RWPE2 (cell line): ENCODE data around the gene SSTR3.

Source experiments
- ATAC-seq: fragments of 200-7000 bp; cut with Tn5 transposase; 3 replicates; pipeline ENCODE4 v1.9.1; 2021; ENCODE audit warnings: low read depth
- DNase-seq: peaks from one replicate; pipeline ENCODE4 v3.0.0-alpha.2; 2020; ENCODE audit warnings: low spot score
- H3K27ac ChIP-seq: fragments of 450-650 bp; 2 replicates; pipeline ENCODE4 v1.5.1; 2017; ENCODE audit warnings: mild to moderate bottlenecking; ENCODE audit not compliant: poor library complexity, severe bottlenecking
- H3K27me3 ChIP-seq: fragments of 250-450 bp; sonication (Bioruptor Pico); 2 replicates; pipeline ENCODE4 v1.5.1; 2021; ENCODE audit warnings: mild to moderate bottlenecking, moderate library complexity; ENCODE audit not compliant: insufficient read depth, poor library complexity, severe bottlenecking
- H3K36me3 ChIP-seq: fragments of 250-450 bp; sonication (Bioruptor Pico); 2 replicates; pipeline ENCODE4 v1.5.1; 2020; ENCODE audit warnings: low read depth, mild to moderate bottlenecking, moderate library complexity
- H3K4me1 ChIP-seq: fragments of 250-450 bp; sonication (Bioruptor Pico); 2 replicates; pipeline ENCODE4 v1.5.1; 2021; ENCODE audit warnings: mild to moderate bottlenecking, moderate library complexity; ENCODE audit not compliant: insufficient read depth, poor library complexity, severe bottlenecking
- H3K4me3 ChIP-seq: fragments of 250-450 bp; sonication (Bioruptor Pico); 2 replicates; pipeline ENCODE4 v1.5.1; 2021; ENCODE audit warnings: mild to moderate bottlenecking, moderate library complexity; ENCODE audit not compliant: severe bottlenecking
- H3K9me3 ChIP-seq: fragments of 250-450 bp; sonication (Bioruptor Pico); 2 replicates; pipeline ENCODE4 v1.5.1; 2021; ENCODE audit warnings: mild to moderate bottlenecking, moderate library complexity; ENCODE audit not compliant: severe bottlenecking
- CTCF ChIP-seq: fragments of 450-650 bp; IDR thresholded peaks from one replicate; pipeline ENCODE4 v1.5.1; 2017; ENCODE audit warnings: mild to moderate bottlenecking, moderate library complexity; ENCODE audit not compliant: poor library complexity, severe bottlenecking

Gene SSTR3

GRCh38 chr22:37160027-37160426 is 52.2 kb downstream of the SSTR3 start:
- no peak overlapping the region for H3K4me3 ChIP-seq
- H3K9me3 ChIP-seq = peaks cover 2% of the 10 kb centered on the region
- ATAC-seq (peak; percentile 37; the same call in 1 of the 3 replicates), DNase-seq (no peak)
- no peak overlapping the region for H3K27ac ChIP-seq
- H3K27me3 ChIP-seq = no peaks in the 10 kb centered on the region
- H3K4me1 ChIP-seq = no peaks in the 10 kb centered on the region
- no peak for TF ChIP-seq CTCF
- H3K36me3 ChIP-seq = no peaks in the 10 kb centered on the region

- no peak overlapping the region for H3K4me3 ChIP-seq
- H3K27ac ChIP-seq = no peak overlapping the region
- TF ChIP-seq CTCF = no peak
- no peaks in the 10 kb centered on the region for H3K4me1 ChIP-seq
- no peak for DNase-seq
- peaks cover 2% of the 10 kb centered on the region for H3K9me3 ChIP-seq
- H3K36me3 ChIP-seq = no peaks in the 10 kb centered on the region
- ATAC-seq = no peak
- no peaks in the 10 kb centered on the region for H3K27me3 ChIP-seq
Measured at GRCh38 chr22:37158963-37159290, 53.4 kb downstream of the SSTR3 start.

- ATAC-seq = peak; percentile 42; the same call in 2 of the 3 replicates
- Histone ChIP-seq H3K36me3 (no peaks in the 10 kb centered on the region), H3K4me3 (no peak overlapping the region), H3K27me3 (no peaks in the 10 kb centered on the region), H3K27ac (no peak overlapping the region), H3K4me1 (no peaks in the 10 kb centered on the region), H3K9me3 (peaks cover 2% of the 10 kb centered on the region)
- DNase-seq = no peak
- no peak for TF ChIP-seq CTCF
Measured at GRCh38 chr22:37157516-37158285, 54.6 kb downstream of the SSTR3 start.

- ATAC-seq (no peak), DNase-seq (no peak)
- Histone ChIP-seq H3K4me3 (no peak overlapping the region), H3K27me3 (no peaks in the 10 kb centered on the region), H3K27ac (no peak overlapping the region), H3K4me1 (no peaks in the 10 kb centered on the region), H3K9me3 (peaks cover 3% of the 10 kb centered on the region), H3K36me3 (no peaks in the 10 kb centered on the region)
- TF ChIP-seq CTCF = no peak
Measured at GRCh38 chr22:37156686-37157435, 55.4 kb downstream of the SSTR3 start.

GRCh38 chr22:37155971-37156370 is 56.3 kb downstream of the SSTR3 start:
- H3K4me3 ChIP-seq = no peak overlapping the region

More at GRCh38 chr22:37155971-37156370, 56.3 kb downstream of the SSTR3 start:
- H3K9me3 ChIP-seq = peaks cover 4% of the 10 kb centered on the region
- no peaks in the 10 kb centered on the region for H3K27me3 ChIP-seq
- TF ChIP-seq CTCF = no peak
- no peaks in the 10 kb centered on the region for H3K36me3 ChIP-seq
- DNase-seq = no peak
- H3K27ac ChIP-seq = no peak overlapping the region
- ATAC-seq = no peak
- no peaks in the 10 kb centered on the region for H3K4me1 ChIP-seq
